ENCODE measurements around the gene EMC7. TPM values are rescaled to one million over a fixed set of nuclear protein-coding genes. Genes with fewer than 3 reads are reported as not detected.
A peak's percentile ranks its signal among the peaks of the same experiment; 100 is the strongest.
"Not testable (repeated sequence)": the region's sequence is repeated elsewhere in the genome, so short reads cannot be mapped to it uniquely, and the experiment has no call there.

The EMC7 gene
- total RNA-seq (2014; rRNA removed; shearing (Covaris generic)), result 20.6 and 43.1 TPM in 2 replicates

DNA sequence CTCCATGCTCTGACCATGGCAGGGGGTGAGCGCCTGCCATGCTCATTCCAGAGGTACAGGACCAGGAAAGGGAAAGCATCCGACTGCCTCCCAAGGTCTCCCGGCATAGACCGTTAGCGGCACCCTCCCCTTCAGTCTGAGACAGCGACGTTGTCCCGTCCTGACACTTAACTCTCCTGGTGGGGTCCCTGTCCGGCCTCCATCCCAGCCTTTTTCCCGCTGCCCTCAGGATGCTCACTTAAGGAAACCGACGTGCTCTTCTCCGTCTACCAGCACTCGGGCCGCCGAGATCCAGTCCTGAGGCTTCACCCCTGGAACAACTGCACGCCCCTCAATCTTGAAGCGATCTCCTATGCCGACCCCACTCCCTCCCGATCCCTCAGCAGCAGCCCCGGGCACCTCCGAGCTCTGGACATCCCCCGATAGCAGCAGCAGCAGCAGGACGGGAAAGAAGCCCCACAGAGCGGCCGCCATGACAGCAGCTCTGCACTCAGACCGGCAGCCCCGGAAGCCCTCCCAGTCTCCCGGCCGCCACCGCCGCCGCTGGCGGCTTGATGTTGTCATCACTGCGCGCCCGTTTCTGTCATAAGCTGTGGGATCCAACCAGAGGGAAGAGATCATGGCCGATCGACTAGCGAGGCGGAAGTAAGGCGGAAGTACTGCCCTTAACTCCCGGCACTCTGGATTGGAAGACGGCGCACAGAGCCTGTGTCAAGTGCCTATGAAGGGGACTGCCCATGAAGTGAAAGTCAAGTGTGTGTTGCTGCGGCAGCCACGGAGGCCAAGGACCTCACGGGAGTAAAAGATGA is at the start of gene EMC7, which contains the start of gene PGBD4:
EMC7 (minus strand) TSS at position 497 of the 809 bp plus-strand sequence; CDS start at position 474, 23 bp downstream.
PGBD4 (plus strand) TSS at position 718 of the 809 bp plus-strand sequence. CDS start 449 bp downstream, outside the sequence.
- peak; percentile 99 for DNase-seq (ENCODE audit: low spot score)

DNA sequence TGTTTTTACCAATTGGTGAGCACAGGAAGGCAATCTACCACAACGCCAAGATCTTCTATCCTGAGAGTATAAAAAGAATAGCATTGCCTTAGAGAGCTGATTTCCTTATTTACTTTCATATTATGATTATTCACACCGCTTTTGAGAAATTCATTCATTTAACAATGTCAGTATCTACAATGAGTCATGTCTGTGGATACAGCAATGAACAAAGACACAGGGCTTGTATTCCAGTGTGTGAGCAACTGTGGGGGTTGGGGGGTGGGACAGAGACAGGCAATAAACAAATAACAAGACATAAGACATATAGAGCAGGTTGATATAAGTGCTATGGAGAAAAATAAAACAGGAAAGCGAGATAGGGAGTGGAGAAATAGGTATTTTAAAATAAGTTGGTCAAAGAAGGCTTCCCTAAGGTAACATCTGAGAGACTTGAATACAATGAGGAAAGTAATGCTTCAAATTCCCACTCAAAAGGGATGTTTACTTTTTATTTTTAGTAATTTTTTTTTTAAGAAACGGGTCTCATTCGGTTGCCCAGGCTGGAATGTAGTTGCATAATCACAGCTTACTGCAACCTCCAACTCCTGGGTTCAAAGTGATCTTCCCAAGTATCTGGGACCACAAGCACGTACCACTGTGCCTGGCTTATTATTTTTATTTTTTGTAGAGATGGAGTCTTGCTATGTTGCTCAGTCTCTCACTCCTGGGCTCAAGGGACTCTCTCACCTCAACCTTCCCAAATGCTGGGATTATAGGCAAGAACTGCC is 45.9 kb upstream of the EMC7 start:
- DNase-seq (ENCODE audit: low spot score), result no peak

DNA sequence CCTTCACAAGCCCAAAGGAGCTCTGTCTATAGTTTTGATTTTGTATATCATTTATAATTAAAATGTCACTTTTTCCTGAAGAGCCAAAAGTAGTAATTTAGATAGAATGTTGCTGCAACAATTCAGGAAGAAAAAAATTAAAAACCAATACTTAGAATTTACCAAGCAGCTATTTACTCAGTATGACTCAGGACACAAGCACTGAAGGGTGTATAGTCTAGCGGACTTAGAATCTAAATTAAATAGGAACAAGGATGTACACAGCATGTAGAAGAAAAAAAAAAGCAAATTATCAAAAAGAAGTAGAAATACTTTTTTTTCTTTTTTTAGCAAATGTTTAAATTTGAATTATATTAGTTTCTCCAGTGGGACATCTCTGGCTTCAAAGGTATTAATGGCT is 31.8 kb upstream of the EMC7 start:
- DNase-seq (ENCODE audit: low spot score), result no peak

DNA sequence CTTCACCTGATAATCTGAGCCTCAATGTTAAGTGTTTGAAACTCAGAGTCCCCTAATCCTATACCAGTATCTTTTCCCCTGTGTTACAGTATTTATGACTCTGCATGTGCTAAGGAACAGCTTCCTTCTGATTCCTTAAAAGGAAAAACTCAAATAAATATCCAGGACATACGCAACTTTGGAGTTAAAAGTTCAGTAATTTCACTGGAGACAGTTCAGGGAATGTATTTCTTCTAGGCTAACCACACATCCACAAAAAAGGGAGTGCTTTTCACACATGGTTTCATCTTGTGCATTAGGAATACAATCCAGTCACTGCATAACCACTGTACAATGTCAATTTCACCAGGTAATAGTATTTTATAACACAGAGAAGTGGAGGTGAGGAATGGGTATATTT is 31.2 kb upstream of the EMC7 start:
- no peak for DNase-seq (ENCODE audit: low spot score)

DNA sequence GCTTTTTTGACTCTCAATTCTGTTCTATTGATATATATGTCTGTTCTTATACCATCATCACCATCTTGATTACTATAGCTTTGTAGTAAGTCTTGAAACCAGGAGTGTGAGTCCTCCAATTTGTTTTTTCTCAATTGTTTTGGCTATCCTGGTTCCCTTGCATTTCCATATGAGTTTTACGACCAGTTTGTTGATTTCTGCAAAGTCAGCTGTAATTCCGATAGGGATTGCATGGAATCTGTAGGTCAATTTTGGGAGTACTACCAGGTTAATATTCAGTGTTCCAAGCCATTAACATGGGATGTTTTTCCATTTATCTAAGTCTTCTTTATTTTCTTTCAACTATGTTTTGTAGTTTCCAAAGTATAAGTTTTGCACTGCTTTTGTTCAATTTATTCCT is 27.2 kb upstream of the EMC7 start:
- DNase-seq (ENCODE audit: low spot score), result no peak

DNA sequence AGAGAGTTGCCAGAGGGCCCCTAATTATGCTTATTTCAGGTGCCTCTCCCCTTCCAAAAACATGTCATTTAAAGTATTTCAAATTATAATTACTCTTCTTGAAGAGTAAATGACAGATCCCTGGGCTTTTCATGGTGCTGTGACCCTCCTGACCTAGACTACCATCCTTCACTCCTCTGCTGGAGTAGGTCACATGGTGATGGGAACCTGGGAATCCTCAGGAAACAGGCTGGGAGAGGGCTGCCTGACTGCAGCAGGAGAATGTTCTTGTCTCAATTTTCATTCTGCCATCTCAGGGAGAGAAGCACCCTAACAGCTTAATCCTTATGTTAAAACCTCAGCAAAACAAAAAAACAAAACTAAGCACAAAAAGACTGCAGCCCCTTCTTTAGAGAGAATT is 24.9 kb upstream of the EMC7 start:
- no peak for DNase-seq (ENCODE audit: low spot score)

DNA sequence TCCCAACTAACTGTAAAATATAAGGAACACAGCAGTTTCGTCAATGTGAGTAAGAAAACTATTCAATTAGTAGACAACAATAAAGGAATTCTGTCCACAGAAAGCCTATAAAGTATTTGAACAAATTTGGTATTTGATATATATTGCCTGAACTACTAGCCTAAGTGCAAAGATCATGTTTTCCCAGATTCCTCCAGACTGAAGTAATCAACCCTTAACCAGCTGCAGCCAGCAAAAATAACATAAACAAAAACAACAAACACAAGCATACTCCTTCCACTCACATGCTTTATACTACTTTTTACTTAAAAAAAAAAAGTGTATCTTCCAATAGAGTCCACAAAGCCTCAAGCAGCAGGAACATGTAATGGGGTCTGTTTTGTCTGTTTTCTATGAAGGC is 24.3 kb upstream of the EMC7 start:
- no peak for DNase-seq (ENCODE audit: low spot score)

DNA sequence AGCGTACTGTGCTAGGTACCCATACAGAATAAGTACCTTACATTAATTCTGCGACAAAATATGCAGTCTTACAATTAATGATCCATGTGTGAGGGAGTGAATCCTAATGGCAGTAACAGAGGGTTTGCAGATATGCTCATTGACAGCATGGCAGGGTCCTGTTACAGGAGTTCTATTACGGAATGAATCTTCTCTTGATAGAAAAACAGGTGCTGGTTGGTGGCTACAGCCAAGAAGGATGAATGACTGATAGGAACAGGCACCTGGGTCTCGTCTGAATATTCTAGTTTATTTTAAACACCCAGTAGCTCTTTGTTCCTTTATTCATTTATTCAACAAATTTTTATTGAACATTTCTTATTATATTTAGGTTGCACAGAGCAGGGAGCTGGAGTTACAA is 23.0 kb upstream of the EMC7 start:
- no peak for DNase-seq (ENCODE audit: low spot score)

DNA sequence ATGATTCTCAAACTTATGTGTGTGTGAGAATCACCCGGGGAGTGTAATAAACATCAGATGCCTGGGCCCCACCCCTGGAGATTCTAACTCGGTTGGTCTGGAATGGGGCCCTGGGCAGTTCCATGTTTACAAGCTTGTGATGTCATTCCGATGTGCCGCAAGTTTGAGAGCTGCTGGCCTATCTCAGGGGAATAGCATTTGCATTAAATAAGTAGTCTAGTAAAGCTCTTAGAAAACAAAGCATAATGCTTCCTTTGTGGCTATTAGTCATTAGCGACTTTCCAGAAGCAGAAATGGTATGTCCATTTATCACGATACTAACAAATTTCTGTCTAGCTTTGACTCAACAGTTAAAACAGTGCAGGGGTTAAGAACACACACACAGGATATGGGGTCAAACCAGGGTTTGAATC is 21.1 kb upstream of the EMC7 start:
- DNase-seq (ENCODE audit: low spot score), result peak; percentile 68

DNA sequence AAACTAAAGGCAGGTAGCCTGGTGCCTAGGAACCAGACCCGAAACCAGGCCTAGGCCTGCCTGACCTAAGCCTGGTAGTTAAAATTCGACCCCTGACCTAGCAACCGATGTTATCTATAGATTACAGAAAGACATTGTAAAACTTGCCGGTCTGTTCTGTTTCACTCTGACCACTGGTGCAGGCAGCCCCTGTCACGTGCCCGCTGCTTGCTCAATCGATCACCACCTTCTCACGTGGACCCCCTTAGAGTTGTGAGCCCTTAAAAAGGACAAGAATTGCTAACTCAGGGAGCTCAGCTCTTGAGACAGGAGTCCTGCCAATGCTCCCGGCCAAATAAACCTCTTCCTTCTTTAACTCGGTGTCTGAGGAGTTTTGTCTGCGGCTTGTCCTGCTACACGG is 20.1 kb upstream of the EMC7 start:
- not testable (repeated sequence) for DNase-seq (ENCODE audit: low spot score)

DNA sequence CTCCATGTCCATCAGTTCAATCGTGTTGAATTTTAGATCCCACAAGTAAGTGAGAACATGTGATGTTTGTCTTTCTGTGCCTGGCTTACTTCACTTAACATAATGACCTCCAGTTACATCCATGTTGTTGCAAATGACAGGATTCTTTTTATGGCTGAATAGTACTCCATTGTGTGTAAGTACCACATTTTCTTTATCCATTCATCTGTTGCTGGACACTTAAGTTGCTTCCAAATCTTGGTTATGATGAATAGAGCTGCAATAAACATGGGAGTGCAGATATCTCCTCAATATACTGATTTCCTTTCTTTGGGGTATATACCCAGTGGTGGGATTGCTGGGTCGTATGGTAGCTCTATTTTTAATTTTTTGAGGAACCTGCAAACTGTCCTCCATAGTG is 18.8 kb upstream of the EMC7 start:
- DNase-seq (ENCODE audit: low spot score), result not testable (repeated sequence)

DNA sequence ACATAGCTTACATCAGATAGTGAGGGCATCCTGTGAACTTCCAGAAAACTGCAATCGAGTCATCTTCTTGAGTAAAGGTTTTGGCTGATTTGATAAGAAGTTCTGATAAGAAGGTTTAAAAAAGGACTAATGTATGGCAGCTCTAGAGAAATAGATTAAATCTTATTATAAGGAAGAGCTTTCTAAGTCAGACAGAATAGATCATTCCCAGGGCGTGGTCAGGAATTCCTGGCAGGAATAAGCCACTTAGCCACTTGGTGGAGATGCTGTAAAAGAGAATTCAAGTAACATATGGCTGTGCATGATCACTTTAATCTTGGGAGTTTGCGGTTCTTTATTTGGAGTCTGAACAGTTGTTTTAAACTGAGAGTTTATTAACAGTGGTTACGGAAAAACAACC is 17.6 kb upstream of the EMC7 start:
- DNase-seq (ENCODE audit: low spot score), result peak; percentile 25

DNA sequence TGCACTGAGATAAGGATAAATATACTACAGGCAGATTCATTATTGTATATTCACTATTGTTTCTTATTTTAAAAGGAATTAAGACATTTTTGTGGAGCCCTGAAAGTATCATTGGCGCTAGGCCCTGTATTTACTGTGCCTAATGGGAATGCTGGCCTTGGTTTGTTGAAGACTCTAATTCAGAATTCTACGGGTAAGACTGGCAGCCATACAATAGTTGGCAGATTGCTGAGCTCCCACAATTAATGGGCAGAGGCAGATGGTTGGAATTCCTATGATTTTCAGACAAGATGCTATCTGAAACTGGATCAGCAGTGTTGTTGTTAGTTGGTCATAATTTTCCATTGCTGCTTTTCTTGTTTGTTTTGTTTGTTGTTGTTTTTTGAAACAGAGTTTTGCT is 15.0 kb upstream of the EMC7 start:
- DNase-seq (ENCODE audit: low spot score), result no peak

DNA sequence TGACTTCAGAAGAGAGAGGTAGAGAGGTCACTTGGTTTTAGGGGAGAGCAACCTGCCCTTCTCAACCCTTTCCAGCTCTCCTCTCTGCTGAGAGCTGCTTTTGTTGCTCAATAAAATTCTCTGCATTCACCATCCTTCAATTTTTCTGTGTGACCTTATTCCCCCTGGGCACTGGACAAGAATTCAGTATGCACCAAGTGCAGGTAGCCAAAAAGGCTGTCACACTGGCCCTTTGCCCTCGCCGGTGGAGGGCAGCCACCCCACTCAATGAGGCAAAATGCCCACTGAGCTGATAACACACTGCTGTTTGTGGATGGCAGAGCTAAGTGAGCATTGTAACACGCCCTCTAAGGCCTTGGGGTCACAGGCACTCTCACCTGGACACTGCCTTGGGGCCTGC is 13.1 kb upstream of the EMC7 start:
- DNase-seq (ENCODE audit: low spot score), result no peak

DNA sequence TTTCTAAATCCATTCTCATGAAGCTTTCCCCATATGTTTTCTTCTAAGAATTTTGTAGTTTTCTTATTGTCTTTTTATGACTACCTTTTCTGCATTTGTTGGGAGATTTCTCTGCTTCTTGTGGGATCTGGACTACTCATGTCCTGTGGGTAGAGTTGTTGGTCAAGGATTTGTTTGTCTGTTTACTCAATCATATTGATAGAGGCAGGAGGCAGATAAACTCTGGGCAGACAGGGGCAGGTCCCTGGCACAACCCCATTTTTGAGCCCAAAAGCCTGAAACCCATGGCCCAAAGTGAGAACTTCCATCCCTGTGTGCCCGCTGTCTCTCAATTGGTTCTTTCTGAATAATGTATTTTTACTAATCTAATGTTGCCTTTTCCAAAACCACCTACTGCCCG is 12.6 kb upstream of the EMC7 start:
- no peak for DNase-seq (ENCODE audit: low spot score)

DNA sequence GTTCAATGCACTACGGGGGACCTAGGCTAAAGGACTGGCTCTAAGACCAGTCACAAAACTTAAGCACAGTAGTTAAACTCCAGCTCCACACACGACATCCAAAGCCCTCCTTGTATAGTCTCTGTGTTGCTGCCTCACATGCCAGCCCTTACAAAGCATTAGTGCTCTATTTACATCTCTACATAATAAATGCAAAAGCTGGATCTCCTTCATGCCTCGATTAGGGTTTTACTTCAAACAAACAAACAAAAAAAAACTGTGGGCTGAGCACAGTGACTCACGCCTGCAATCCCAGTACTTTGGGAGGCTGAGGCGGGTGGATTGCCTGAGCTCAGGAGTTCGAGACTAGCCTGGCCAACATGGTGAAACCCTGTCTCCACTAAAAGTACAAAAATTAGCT is 9.8 kb upstream of the EMC7 start:
- DNase-seq (ENCODE audit: low spot score), result no peak

DNA sequence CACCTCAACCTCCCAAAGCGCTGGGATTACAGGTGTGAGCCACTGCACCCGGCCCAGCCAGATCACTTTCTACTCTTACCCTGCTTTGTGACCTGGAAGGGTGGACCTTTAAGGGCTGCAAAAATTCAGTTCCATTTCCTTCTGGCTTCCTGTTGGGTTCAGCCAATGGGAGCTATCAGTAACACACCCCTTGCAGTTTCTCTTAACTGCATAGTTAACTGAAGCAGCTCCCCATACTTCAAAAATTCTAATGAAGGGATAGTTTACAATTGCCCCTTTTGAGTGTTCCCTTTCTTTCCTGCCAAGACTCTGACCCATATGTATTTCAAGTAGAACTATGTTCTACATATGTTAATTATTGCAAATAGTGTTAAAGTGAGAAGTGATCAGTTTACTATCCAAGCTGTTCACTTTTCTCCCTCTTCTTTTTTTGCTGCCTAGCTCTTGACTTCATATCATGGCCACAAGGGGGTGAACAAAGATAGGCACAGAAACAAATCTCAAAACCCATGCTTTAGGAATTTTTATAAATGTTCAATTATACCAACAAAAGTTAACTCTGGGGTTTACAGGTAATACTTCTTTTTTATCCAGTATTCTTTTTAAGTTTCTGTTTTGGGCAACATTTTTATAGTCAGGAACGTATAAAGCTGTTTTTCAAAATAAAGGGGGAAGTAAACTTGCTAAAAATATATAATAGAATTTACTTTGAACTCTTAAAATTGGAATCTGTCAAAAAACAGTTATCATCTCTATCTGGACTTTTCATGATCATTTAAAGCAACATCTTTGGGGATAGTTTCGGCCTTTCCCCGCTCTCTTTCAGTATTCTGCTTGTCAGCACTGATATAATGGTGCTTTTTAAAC is 8.4 kb upstream of the EMC7 start:
- peak; percentile 18 for DNase-seq (ENCODE audit: low spot score)

DNA sequence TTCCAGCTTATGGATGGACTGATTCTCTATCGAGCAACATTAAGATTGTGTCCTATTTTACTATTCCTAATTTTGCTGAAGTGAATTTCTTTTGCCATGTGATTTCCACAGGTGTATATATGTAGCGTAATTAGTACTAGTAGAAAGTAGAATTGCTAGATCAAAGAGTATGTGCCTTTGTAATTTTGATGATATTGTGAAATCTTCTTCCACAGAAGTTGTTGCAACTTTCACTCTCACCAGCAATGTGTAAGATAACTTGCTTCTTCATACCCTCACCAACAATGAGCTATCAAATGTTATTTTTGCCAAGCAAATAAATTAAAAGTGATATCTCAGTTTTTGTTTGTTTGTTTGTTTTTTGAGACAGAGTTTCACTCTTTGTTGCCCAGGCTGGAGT is 5.7 kb upstream of the EMC7 start:
- DNase-seq (ENCODE audit: low spot score), result no peak

DNA sequence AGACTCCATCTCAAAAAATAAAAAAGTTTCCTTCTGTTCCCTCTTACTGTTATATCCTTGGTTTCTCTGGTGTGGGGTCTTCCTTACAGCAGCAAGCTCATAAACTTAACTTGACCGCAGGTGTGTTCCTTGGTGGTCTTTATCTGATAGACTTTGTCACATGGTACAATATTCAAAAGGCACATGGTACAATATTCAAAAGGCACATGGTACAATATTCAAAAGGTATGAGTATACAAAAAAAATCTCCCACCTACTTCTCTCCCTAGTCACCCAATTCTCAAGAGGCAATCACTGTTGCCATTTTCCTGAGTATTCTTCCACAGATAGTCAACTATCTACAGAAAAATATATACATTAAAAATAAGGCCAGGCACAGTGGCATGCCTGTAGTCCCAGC is 4.8 kb upstream of the EMC7 start:
- no peak for DNase-seq (ENCODE audit: low spot score)

DNA sequence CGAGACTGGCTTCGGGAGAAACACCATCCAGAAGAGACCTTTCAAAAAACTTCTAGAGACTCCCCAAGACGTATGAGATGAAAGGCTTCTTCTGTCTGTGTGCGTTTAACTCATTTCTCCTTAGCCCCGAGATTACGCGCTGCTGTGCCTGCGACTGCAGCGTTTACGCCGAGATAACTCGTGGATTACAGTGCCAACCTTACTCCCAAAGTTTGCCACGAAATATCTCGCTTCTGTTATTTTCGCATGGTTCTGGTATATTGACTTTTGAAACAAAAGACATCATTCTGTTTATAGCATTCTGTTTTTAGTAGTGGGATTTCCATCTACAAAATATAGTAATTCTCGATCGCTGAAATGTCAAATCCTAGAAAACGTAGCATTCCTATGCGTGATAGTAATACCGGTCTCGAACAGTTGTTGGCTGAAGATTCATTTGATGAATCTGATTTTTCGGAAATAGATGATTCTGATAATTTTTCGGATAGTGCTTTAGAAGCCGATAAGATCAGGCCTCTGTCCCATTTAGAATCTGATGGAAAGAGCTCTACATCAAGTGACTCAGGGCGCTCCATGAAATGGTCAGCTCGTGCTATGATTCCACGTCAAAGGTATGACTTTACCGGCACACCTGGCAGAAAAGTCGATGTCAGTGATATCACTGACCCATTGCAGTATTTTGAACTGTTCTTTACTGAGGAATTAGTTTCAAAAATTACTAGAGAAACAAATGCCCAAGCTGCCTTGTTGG is 688 bp upstream of the EMC7 start:
- no peak for DNase-seq (ENCODE audit: low spot score)

DNA sequence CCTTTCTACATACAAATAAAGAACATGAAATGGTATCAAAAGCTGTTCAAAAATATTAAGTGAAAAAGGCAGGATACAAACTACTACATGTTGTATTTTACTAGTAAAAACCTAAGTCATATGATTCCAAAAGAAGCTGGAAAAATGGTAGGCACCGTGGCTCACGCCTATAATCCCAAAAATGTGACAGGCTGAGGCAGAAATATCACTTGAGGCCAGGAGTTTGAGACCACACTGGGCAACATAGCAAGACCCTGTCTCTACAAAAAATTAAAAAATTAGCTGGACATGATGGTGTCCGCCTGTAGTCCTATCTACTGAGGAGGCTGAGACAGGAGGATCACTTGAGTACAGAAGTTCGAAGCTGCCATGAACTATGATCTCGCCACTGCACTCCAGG is 1.7 kb downstream of the EMC7 start:
- no peak for DNase-seq (ENCODE audit: low spot score)

Measured in H4 (cell line).